ENCODE data around the gene HAPLN1.

DNA sequence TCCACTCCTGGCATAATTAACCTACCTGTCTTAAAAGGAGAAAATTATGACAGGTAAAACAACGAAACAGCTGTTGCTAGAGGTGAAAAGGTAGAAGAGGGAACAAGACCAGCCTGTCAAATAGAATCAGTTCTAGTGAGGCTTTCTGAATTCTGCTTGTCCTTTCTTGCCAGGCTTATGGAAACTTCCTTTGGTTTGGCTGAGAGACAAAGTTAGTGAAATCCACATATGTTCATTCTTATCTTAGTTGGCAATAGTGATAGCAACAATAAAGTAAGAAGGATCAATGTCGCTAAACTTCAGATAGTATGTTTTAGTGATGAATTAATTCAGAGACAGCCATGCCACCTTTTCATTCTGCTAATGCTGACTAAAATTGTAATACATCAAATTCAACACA is 34.4 kb downstream of the HAPLN1 start:
- TF ChIP-seq, protein P1, sequence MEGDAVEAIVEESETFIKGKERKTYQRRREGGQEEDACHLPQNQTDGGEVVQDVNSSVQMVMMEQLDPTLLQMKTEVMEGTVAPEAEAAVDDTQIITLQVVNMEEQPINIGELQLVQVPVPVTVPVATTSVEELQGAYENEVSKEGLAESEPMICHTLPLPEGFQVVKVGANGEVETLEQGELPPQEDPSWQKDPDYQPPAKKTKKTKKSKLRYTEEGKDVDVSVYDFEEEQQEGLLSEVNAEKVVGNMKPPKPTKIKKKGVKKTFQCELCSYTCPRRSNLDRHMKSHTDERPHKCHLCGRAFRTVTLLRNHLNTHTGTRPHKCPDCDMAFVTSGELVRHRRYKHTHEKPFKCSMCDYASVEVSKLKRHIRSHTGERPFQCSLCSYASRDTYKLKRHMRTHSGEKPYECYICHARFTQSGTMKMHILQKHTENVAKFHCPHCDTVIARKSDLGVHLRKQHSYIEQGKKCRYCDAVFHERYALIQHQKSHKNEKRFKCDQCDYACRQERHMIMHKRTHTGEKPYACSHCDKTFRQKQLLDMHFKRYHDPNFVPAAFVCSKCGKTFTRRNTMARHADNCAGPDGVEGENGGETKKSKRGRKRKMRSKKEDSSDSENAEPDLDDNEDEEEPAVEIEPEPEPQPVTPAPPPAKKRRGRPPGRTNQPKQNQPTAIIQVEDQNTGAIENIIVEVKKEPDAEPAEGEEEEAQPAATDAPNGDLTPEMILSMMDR (IDR thresholded peaks at IDR 0.05): no peak
- TF ChIP-seq POLR2AphosphoS5 (IDR thresholded peaks at IDR 0.05; ENCODE audit: insufficient read depth in 1 of 2, low read depth in 1 of 2): no peak

Measured in vagina (tissue), 2 donors.